Stimulated activated CD4-positive, alpha-beta T cell treated with anti-CD3 and anti-CD28 coated beads, Interleukin-4, amount 100 ng/mL, for 1 hour (primary cell): ENCODE results near the gene PLA1A.

Experiments
- DNase-seq: peaks from one replicate; pipeline ENCODE4 v3.0.0-alpha.2; 2020

PLA1A gene

GRCh38 chr3:119609301-119609700, 11.6 kb downstream of the PLA1A start:
- DNase-seq = no peak

GRCh38 chr3:119611664-119612063, 14.0 kb downstream of the PLA1A start:
- DNase-seq = no peak

- no peak for DNase-seq
These were observed 15.5 kb downstream of the PLA1A start for GRCh38 chr3:119613201-119613600.

GRCh38 chr3:119613872-119614271, 16.2 kb downstream of the PLA1A start:
- no peak for DNase-seq

GRCh38 chr3:119616056-119616455, 18.4 kb downstream of the PLA1A start:
- DNase-seq = no peak

GRCh38 chr3:119619094-119619493, 21.4 kb downstream of the PLA1A start:
- no peak for DNase-seq

GRCh38 chr3:119620899-119621298, 23.2 kb downstream of the PLA1A start:
- DNase-seq = no peak

- no peak for DNase-seq
These were observed 26.5 kb downstream of the PLA1A start for GRCh38 chr3:119624002-119624720.

GRCh38 chr3:119625451-119626153, 27.9 kb downstream of the PLA1A start:
- no peak for DNase-seq

GRCh38 chr3:119626196-119626595, 28.5 kb downstream of the PLA1A start:
- DNase-seq = no peak

GRCh38 chr3:119627461-119627860, 29.8 kb downstream of the PLA1A start:
- no peak for DNase-seq

GRCh38 chr3:119628390-119628789, 30.7 kb downstream of the PLA1A start:
- no peak for DNase-seq

- no peak for DNase-seq
These were observed 31.2 kb downstream of the PLA1A start for GRCh38 chr3:119628816-119629445.

- no peak for DNase-seq
These were observed 32.6 kb downstream of the PLA1A start for GRCh38 chr3:119630128-119630879.

- DNase-seq = no peak
These were observed 33.2 kb downstream of the PLA1A start for GRCh38 chr3:119630880-119631329.

GRCh38 chr3:119631516-119631915, 33.8 kb downstream of the PLA1A start:
- no peak for DNase-seq

- DNase-seq = no peak
These were observed 34.5 kb downstream of the PLA1A start for GRCh38 chr3:119632216-119632615.

GRCh38 chr3:119632829-119633228, 35.1 kb downstream of the PLA1A start:
- DNase-seq = no peak

- no peak for DNase-seq
These were observed 38.0 kb downstream of the PLA1A start for GRCh38 chr3:119635719-119636118.

GRCh38 chr3:119636249-119636648, 38.6 kb downstream of the PLA1A start:
- no peak for DNase-seq

GRCh38 chr3:119636891-119637611, 39.4 kb downstream of the PLA1A start:
- DNase-seq = no peak

GRCh38 chr3:119637679-119638477, 40.2 kb downstream of the PLA1A start:
- DNase-seq = no peak
